ENCODE measurements around the gene LRRIQ4.

DNA sequence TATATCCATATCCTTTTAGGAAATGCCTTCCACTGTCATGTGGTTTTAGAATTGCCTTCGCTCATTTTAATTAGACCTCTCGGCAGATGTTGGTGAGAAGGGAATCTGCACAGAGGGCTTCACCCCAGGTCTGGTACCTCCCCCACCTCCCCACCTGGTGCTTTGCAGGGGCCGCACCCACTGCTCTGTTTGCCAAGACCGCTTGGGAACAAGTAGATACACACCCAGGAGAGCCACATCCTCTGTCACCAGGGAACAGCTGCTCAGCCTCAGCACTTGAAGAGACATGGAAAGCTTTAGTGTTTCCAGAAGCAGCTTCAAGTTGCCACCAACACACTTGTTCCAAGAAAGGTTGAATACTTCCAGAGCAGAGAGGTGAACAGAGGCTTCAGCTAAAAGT, 35.2 kb downstream of the LRRIQ4 start:
- TF ChIP-seq, protein P1, sequence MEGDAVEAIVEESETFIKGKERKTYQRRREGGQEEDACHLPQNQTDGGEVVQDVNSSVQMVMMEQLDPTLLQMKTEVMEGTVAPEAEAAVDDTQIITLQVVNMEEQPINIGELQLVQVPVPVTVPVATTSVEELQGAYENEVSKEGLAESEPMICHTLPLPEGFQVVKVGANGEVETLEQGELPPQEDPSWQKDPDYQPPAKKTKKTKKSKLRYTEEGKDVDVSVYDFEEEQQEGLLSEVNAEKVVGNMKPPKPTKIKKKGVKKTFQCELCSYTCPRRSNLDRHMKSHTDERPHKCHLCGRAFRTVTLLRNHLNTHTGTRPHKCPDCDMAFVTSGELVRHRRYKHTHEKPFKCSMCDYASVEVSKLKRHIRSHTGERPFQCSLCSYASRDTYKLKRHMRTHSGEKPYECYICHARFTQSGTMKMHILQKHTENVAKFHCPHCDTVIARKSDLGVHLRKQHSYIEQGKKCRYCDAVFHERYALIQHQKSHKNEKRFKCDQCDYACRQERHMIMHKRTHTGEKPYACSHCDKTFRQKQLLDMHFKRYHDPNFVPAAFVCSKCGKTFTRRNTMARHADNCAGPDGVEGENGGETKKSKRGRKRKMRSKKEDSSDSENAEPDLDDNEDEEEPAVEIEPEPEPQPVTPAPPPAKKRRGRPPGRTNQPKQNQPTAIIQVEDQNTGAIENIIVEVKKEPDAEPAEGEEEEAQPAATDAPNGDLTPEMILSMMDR (conservative IDR thresholded peaks at IDR 0.05; ENCODE audit: low read length): no peak
- no peak for TF ChIP-seq EZH2phosphoT487 (IDR thresholded peaks at IDR 0.05; ENCODE audit: borderline replicate concordance)

Data from Loucy (cell line).